Measurements from ENCODE around the gene MCC.

- TF ChIP-seq CTCF (IDR thresholded peaks at IDR 0.05) (no peak), POLR2A (IDR thresholded peaks at IDR 0.05) (no peak), EP300 (IDR thresholded peaks at IDR 0.05) (no peak)
These were observed 402.3 kb downstream of the MCC start for GRCh38 chr5:113085880-113086409.

All from ovary (tissue), 3 donors.